Large intestine (tissue), 3 donors: ENCODE data around the gene ZNF680. TPM values are rescaled to one million over a fixed set of nuclear protein-coding genes. Genes with fewer than 3 reads are reported as not detected.
A peak's percentile ranks its signal among the peaks of the same experiment; 100 is the strongest.
"Not testable (repeated sequence)": the region's sequence is repeated elsewhere in the genome, so short reads cannot be mapped to it uniquely, and the experiment has no call there.

Experiments used
- DNase-seq, 2 donors: peaks; one replicate each; pipeline versions ENCODE4 v3.0.0 to v3.0.0-alpha.2; 2013
- H3K27ac ChIP-seq: one replicate; pipeline ENCODE4 v1.5.1; 2013; ENCODE audit warnings: low read length
- H3K27me3 ChIP-seq: 2 replicates; pipeline ENCODE4 v1.6.1; 2013; ENCODE audit warnings: low read length; ENCODE audit not compliant: control insufficient read depth, insufficient read depth
- H3K36me3 ChIP-seq: 2 replicates; pipeline ENCODE4 v1.6.1; 2013; ENCODE audit warnings: low read length; ENCODE audit not compliant: control insufficient read depth, insufficient read depth
- H3K4me1 ChIP-seq: one replicate; pipeline ENCODE4 v1.6.1; 2013; ENCODE audit warnings: low read length; ENCODE audit not compliant: control insufficient read depth, insufficient read depth
- H3K4me3 ChIP-seq: one replicate; pipeline ENCODE4 v1.5.1; 2013; ENCODE audit warnings: low read length
- H3K9me3 ChIP-seq: one replicate; pipeline ENCODE4 v1.6.1; 2013; ENCODE audit warnings: mild to moderate bottlenecking, low read depth, low read length, moderate library complexity; ENCODE audit not compliant: control insufficient read depth
- WGBS: methylation state at CpG from one replicate; pipeline ENCODE4 v1.1.5; 2013; ENCODE audit warnings: low lambda C conversion rate; ENCODE audit not compliant: insufficient coverage; 5-methylcytosine and 5-hydroxymethylcytosine counted together
- polyA plus RNA-seq: library from polyadenylated mRNA; unstranded; fragments of 120-200 nt; gene quantifications from one replicate; pipeline ENCODE4 v1.2.1, GENCODE V29; 2013

ZNF680 gene
- polyA plus RNA-seq, 1 donor: 9.1 TPM

GRCh38 chr7:64557601-64558322 is 5.1 kb downstream of the ZNF680 start:
- no peak overlapping the region for H3K27ac ChIP-seq
- WGBS: 87% methylated on average over 3 of the region's 8 CpGs

DNA sequence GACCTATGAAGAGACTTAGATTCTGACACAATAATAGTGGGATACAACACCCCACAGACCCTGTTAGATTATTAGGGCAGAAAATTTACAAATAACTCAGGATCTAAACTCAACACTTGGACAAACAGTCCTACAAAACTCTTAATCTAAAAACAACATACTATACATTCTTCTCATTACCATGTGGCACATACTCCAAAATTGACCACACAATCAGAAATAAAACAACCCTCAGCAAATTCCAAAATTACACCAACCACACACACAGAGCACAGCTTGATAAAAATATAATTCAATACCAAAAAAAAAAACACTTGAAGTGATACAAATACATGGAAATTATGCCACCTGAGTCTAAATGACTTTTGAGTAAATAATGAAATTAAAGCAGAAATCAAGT is 7.8 kb downstream of the ZNF680 start:
- peaks cover 23% of the 10 kb centered on the region for H3K9me3 ChIP-seq
- H3K36me3 ChIP-seq: peaks cover 2% of the 10 kb centered on the region
- no peak overlapping the region for H3K4me3 ChIP-seq
- DNase-seq: no peak
- H3K4me1 ChIP-seq: no peaks in the 10 kb centered on the region
- H3K27me3 ChIP-seq: no peaks in the 10 kb centered on the region
- H3K27ac ChIP-seq: no peak overlapping the region

More at GRCh38 chr7:64557601-64558322, 5.1 kb downstream of the ZNF680 start:
- no peak overlapping the region for H3K4me3 ChIP-seq
- H3K9me3 ChIP-seq: peaks cover 22% of the 10 kb centered on the region
- no peaks in the 10 kb centered on the region for H3K4me1 ChIP-seq
- no peaks in the 10 kb centered on the region for H3K27me3 ChIP-seq
- no peak for DNase-seq
- no peaks in the 10 kb centered on the region for H3K36me3 ChIP-seq

- not testable (repeated sequence) for H3K36me3 ChIP-seq, H3K27ac ChIP-seq, DNase-seq, H3K4me1 ChIP-seq, H3K27me3 ChIP-seq, H3K4me3 ChIP-seq
- H3K9me3 ChIP-seq: peaks cover 23% of the 10 kb centered on the region
- WGBS: no CpG with 5 or more reads among the region's 28 CpGs
These were observed 8.7 kb downstream of the ZNF680 start for GRCh38 chr7:64554188-64554587.

DNA sequence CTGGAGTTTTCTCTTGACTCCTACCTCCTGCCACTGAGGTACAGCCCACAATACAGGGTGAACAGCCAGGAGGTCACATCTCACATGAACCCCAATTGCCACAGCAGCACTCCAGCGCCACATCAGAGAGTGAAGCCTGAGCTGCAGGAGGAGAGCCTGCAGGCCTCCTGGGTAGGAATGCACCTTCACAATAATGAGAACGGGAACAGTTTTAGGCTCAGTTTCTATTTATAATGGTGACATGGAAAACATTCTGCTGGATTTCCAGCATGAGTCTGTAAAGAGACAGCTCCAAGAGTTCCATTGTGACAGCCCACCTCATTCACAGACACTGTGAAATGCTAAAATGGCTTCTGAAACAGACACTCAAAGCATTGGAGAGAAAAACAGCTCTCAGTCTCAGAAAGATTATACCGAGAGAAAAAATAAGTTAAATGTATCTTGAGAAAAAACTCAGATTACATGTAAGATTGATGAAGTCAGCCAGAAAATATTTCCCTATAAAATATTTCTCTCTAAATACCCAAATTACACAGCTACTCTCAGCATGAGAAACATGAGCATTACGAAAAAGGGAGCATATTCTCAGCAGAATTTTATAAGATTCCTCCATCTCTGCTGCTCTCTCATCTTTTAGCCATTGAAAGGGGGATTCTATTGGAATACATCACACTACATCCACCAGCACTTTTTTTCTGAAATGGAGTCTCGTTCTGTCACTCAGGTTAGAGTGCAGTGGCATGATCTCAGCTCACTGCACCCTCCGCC is 11.3 kb downstream of the ZNF680 start:
- H3K27me3 ChIP-seq: no peaks in the 10 kb centered on the region
- 50% methylated on average over 2 of the region's 6 CpGs for WGBS
- H3K27ac ChIP-seq: no peak overlapping the region
- peaks cover 7% of the 10 kb centered on the region for H3K36me3 ChIP-seq
- peaks cover 23% of the 10 kb centered on the region for H3K9me3 ChIP-seq
- H3K4me3 ChIP-seq: no peak overlapping the region
- DNase-seq: no peak
- no peaks in the 10 kb centered on the region for H3K4me1 ChIP-seq

DNA sequence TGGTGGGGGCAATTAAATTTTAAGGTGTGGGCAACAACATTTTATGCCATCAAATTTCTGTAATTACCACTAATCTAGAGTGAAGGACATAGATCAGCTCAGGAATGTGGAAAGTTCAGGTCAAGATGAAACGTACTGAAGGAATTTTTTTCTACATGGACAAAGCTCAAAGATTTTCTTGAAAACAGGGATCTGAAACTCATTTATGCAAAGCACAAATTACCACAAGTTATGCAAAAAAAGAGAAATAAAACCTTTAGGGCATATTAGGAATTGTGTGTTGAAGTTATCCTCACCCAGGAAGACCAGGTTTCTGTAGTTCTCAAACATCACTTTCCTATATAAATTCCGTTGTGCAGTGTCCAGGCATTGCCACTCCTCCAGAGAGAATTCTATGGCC is 18.9 kb downstream of the ZNF680 start:
- no peaks in the 10 kb centered on the region for H3K9me3 ChIP-seq
- no peaks in the 10 kb centered on the region for H3K4me1 ChIP-seq
- 67% methylated on average over 1 of the region's 2 CpGs for WGBS
- H3K36me3 ChIP-seq: peaks cover 13% of the 10 kb centered on the region
- H3K27me3 ChIP-seq: no peaks in the 10 kb centered on the region
- no peak overlapping the region for H3K27ac ChIP-seq
- DNase-seq: no peak
- H3K4me3 ChIP-seq: no peak overlapping the region

DNA sequence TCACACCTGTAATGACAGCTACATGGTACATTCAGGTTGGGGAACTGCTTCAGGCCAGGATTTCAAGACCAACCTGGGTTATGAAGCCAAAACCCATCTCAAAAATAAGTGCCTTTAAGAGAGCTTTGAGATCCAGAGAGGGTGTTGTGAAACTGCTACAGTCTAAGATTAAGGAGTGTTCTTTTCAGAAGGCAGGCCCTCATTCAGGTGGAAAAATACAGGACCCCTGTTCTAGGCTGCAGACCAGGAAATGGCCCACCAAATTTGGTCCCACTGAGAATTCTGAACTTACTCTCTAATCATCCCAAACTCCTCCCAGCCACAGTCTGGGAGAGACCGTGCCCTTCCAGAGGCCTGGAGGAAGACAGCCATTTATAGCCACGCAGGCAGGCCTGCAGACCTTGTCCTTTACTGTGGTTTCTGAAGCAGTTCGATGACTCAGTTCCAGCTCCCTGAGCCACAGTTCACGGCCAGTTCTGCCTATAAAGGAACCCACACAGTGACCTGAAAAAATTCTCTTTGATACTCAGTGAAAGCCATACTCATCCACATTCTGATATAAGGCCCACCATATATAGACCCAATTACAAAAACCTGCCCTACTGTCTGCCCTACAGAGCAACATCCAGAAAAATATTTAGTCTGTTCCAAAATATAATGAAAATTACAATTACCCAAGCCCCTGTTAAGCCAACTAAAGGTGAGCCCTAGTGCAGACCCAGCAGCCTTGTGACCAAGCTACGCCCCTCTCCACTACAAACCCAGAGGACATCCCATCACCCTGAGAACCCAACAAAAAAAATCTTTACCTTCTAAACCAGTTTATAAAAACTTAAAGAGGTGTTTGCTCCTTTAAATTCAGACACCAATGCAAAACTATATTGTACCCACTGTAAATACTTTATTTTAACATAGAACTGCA is 21.2 kb downstream of the ZNF680 start:
- Histone ChIP-seq H3K4me3 (no peak overlapping the region), H3K27me3 (no peaks in the 10 kb centered on the region), H3K27ac (no peak overlapping the region), H3K36me3 (peaks cover 10% of the 10 kb centered on the region), H3K9me3 (no peaks in the 10 kb centered on the region), H3K4me1 (no peaks in the 10 kb centered on the region)
- peak in 1 of 2 donors; percentile 8 for DNase-seq
- WGBS: no CpG with 5 or more reads among the region's 5 CpGs

GRCh38 chr7:64533756-64534155 is 29.1 kb downstream of the ZNF680 start:
- no peak overlapping the region for H3K27ac ChIP-seq
- DNase-seq: no peak
- no peaks in the 10 kb centered on the region for H3K4me1 ChIP-seq
- WGBS: 87% methylated on average over 3 of the region's 3 CpGs
- H3K36me3 ChIP-seq: peaks cover 14% of the 10 kb centered on the region
- no peak overlapping the region for H3K4me3 ChIP-seq
- H3K9me3 ChIP-seq: peaks cover 7% of the 10 kb centered on the region
- no peaks in the 10 kb centered on the region for H3K27me3 ChIP-seq

GRCh38 chr7:64528770-64529169 is 34.1 kb downstream of the ZNF680 start:
- WGBS: no CpG with 5 or more reads among the region's 3 CpGs
- Histone ChIP-seq H3K9me3 (peaks cover 22% of the 10 kb centered on the region), H3K4me1 (no peaks in the 10 kb centered on the region), H3K36me3 (peaks cover 23% of the 10 kb centered on the region), H3K27ac (no peak overlapping the region), H3K27me3 (no peaks in the 10 kb centered on the region), H3K4me3 (no peak overlapping the region)
- no peak for DNase-seq

- Histone ChIP-seq H3K4me1 (no peaks in the 10 kb centered on the region), H3K4me3 (no peak overlapping the region), H3K9me3 (peaks cover 27% of the 10 kb centered on the region), H3K36me3 (peaks cover 4% of the 10 kb centered on the region), H3K27me3 (no peaks in the 10 kb centered on the region), H3K27ac (no peak overlapping the region)
- DNase-seq: no peak
- WGBS: 100% methylated on average over 1 of the region's 2 CpGs
These were observed 41.4 kb downstream of the ZNF680 start for GRCh38 chr7:64521409-64521984.

- H3K4me1 ChIP-seq: no peaks in the 10 kb centered on the region
- no peak for DNase-seq
- H3K36me3 ChIP-seq: no peaks in the 10 kb centered on the region
- H3K4me3 ChIP-seq: no peak overlapping the region
- WGBS: 100% methylated on average over 1 of the region's 2 CpGs
- H3K27me3 ChIP-seq: no peaks in the 10 kb centered on the region
- H3K27ac ChIP-seq: no peak overlapping the region
- peaks cover 33% of the 10 kb centered on the region for H3K9me3 ChIP-seq
These were observed 46.4 kb downstream of the ZNF680 start for GRCh38 chr7:64516451-64516850.
